Measurements from ENCODE around the gene MRTFA. TPM values are rescaled to one million over a fixed set of nuclear protein-coding genes. Genes with fewer than 3 reads are reported as not detected.

MRTFA gene
- total RNA-seq (2022; extraction: Qiagen RNA extraction), result 55.1 to 63.4 TPM (median 60.8 TPM) in 5 replicates

GRCh38 chr22:40636380-40637182 lies at the start of gene MRTFA:
MRTFA (minus strand) TSS chr22:40636719.

GRCh38 chr22:40679249-40679963 lies 42.9 kb upstream of the MRTFA start, which contains the start of gene MCHR1:
MCHR1 (plus strand) TSS chr22:40679484; CDS start chr22:40679653, 169 bp downstream.

Other genes starting within 250 kb of the MRTFA start
- gene MCHR1, start 42.8 kb upstream of the MRTFA start, total RNA-seq (2022; extraction: Qiagen RNA extraction), result not detected in 5 replicates
- gene SLC25A17, start 182.6 kb upstream of the MRTFA start, total RNA-seq (2022; extraction: Qiagen RNA extraction), result 21.0 to 23.1 TPM (median 21.9 TPM) in 5 replicates
- 152 to 189 TPM (median 162 TPM) in 5 replicates for gene ST13, start 219.9 kb upstream of the MRTFA start, total RNA-seq (2022; extraction: Qiagen RNA extraction)
- 7.7 to 13.5 TPM (median 8.4 TPM) in 5 replicates for gene XPNPEP3, start 220.4 kb upstream of the MRTFA start, total RNA-seq (2022; extraction: Qiagen RNA extraction)
- not detected in 5 replicates for gene DNAJB7, start 225.4 kb upstream of the MRTFA start, total RNA-seq (2022; extraction: Qiagen RNA extraction)

Data from A549 treated with AZD2906 at 1 μM for 4 hours (cell line).